NCI-H2029 treated with DMSO at 0.1 percent for 48 hours (cell line): ENCODE data around the gene TCP11.

Experiments used
- DNase-seq: peaks from one replicate; lab custom pipeline; 2025; lab: John Stamatoyannopoulos, UW

TCP11 gene

GRCh38 chr6:35080821-35081425 lies 60.2 kb downstream of the TCP11 start:
- no peak for DNase-seq

- no peak for DNase-seq
Observed at GRCh38 chr6:35080016-35080680, 61.0 kb downstream of the TCP11 start.

- no peak for DNase-seq
Observed at GRCh38 chr6:35079311-35080000, 61.7 kb downstream of the TCP11 start.

- DNase-seq: no peak
Observed at GRCh38 chr6:35078896-35079295, 62.2 kb downstream of the TCP11 start.

- no peak for DNase-seq
Observed at GRCh38 chr6:35078226-35078850, 62.8 kb downstream of the TCP11 start.

- DNase-seq: no peak
Observed at GRCh38 chr6:35077713-35078105, 63.4 kb downstream of the TCP11 start.

- DNase-seq: no peak
Observed at GRCh38 chr6:35076997-35077712, 64.0 kb downstream of the TCP11 start.

- DNase-seq: no peak
Observed at GRCh38 chr6:35073766-35074471, 67.2 kb downstream of the TCP11 start.

GRCh38 chr6:35073211-35073610 lies 67.9 kb downstream of the TCP11 start:
- DNase-seq: no peak

- DNase-seq: no peak
Observed at GRCh38 chr6:35072698-35073055, 68.5 kb downstream of the TCP11 start.

GRCh38 chr6:35072051-35072697 lies 69.0 kb downstream of the TCP11 start:
- DNase-seq: no peak

GRCh38 chr6:35071347-35071994 lies 69.7 kb downstream of the TCP11 start:
- DNase-seq: no peak

- DNase-seq: no peak
Observed at GRCh38 chr6:35070111-35070510, 71.0 kb downstream of the TCP11 start.

GRCh38 chr6:35069262-35069661 lies 71.9 kb downstream of the TCP11 start:
- no peak for DNase-seq

GRCh38 chr6:35068644-35069043 lies 72.5 kb downstream of the TCP11 start:
- no peak for DNase-seq

- DNase-seq: no peak
Observed at GRCh38 chr6:35068206-35068605, 72.9 kb downstream of the TCP11 start.
